ENCODE data around the gene PYURF. TPM values are rescaled to one million over a fixed set of nuclear protein-coding genes. Genes with fewer than 3 reads are reported as not detected.

Gene PYURF
- total and polyA plus RNA-seq, 9 of the 15 experiments (the other 6 are each of a cell fraction or from before 2014, with no cell fraction given), result 22.5 to 199 (median 108) TPM

- TF ChIP-seq, protein P1, sequence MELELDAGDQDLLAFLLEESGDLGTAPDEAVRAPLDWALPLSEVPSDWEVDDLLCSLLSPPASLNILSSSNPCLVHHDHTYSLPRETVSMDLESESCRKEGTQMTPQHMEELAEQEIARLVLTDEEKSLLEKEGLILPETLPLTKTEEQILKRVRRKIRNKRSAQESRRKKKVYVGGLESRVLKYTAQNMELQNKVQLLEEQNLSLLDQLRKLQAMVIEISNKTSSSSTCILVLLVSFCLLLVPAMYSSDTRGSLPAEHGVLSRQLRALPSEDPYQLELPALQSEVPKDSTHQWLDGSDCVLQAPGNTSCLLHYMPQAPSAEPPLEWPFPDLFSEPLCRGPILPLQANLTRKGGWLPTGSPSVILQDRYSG (tag; conservative IDR thresholded peaks at IDR 0.05; ENCODE audit: low read depth), result no peak
- TF ChIP-seq SIN3A (IDR thresholded peaks at IDR 0.05; ENCODE audit: borderline replicate concordance in 2 of 2, control insufficient read depth in 1 of 2, low read depth in 2 of 2, low read length in 2 of 2), result peak; percentile 77 to 85; a peak in 2 of 4 replicates
- TF ChIP-seq BMI1 (IDR thresholded peaks at IDR 0.05; ENCODE audit: low read length), result no peak
- no peak for TF ChIP-seq ZBTB49 (CRISPR knock-in tag; IDR thresholded peaks at IDR 0.05; ENCODE audit: borderline replicate concordance)
- TF ChIP-seq, protein P2, sequence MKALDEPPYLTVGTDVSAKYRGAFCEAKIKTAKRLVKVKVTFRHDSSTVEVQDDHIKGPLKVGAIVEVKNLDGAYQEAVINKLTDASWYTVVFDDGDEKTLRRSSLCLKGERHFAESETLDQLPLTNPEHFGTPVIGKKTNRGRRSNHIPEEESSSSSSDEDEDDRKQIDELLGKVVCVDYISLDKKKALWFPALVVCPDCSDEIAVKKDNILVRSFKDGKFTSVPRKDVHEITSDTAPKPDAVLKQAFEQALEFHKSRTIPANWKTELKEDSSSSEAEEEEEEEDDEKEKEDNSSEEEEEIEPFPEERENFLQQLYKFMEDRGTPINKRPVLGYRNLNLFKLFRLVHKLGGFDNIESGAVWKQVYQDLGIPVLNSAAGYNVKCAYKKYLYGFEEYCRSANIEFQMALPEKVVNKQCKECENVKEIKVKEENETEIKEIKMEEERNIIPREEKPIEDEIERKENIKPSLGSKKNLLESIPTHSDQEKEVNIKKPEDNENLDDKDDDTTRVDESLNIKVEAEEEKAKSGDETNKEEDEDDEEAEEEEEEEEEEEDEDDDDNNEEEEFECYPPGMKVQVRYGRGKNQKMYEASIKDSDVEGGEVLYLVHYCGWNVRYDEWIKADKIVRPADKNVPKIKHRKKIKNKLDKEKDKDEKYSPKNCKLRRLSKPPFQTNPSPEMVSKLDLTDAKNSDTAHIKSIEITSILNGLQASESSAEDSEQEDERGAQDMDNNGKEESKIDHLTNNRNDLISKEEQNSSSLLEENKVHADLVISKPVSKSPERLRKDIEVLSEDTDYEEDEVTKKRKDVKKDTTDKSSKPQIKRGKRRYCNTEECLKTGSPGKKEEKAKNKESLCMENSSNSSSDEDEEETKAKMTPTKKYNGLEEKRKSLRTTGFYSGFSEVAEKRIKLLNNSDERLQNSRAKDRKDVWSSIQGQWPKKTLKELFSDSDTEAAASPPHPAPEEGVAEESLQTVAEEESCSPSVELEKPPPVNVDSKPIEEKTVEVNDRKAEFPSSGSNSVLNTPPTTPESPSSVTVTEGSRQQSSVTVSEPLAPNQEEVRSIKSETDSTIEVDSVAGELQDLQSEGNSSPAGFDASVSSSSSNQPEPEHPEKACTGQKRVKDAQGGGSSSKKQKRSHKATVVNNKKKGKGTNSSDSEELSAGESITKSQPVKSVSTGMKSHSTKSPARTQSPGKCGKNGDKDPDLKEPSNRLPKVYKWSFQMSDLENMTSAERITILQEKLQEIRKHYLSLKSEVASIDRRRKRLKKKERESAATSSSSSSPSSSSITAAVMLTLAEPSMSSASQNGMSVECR (CRISPR knock-in tag; IDR thresholded peaks at IDR 0.05), result peak; percentile 88
- TF ChIP-seq ETV6 (IDR thresholded peaks at IDR 0.05; ENCODE audit: borderline replicate concordance in 1 of 2, low read depth in 2 of 2, low read length in 1 of 2), result no peak
- TF ChIP-seq ETV6 (CRISPR knock-in tag; IDR thresholded peaks at IDR 0.05; ENCODE audit: borderline replicate concordance), result 0 out of 2 replicates have a peak, but pooled peaks have one; percentile 12
- TF ChIP-seq GTF2F1 (IDR thresholded peaks at IDR 0.05; ENCODE audit: low read depth, low read length), result 0 out of 2 replicates have a peak, but pooled peaks have one; percentile 51
- 0 out of 2 replicates have a peak, but pooled peaks have one; percentile 37 for TF ChIP-seq ZNF134 (CRISPR knock-in tag; conservative IDR thresholded peaks at IDR 0.05)
- TF ChIP-seq SRF (CRISPR knock-in tag; IDR thresholded peaks at IDR 0.05), result no peak; a peak in 1 of 4 replicates
- TF ChIP-seq ETV5 (CRISPR knock-in tag; IDR thresholded peaks at IDR 0.05; ENCODE audit: low read depth), result peak; percentile 83
- peak; percentile 57 to 93; a peak in 2 of 4 replicates for TF ChIP-seq NONO (IDR thresholded peaks at IDR 0.05; ENCODE audit: low read depth in 2 of 2, low read length in 1 of 2)
- no peak for TF ChIP-seq ZBTB7A (IDR thresholded peaks at IDR 0.05; ENCODE audit: borderline replicate concordance, control insufficient read depth, low read depth, low read length)
- TF ChIP-seq NFIC (IDR thresholded peaks at IDR 0.05), result peak; percentile 38; the same call in 1 of the 2 replicates
- peak; percentile 63; the same call in 1 of the 2 replicates for TF ChIP-seq JUND (IDR thresholded peaks at IDR 0.05; ENCODE audit: borderline replicate concordance, low read depth, low read length)
- TF ChIP-seq JUND (tag; IDR thresholded peaks at IDR 0.05; ENCODE audit: borderline replicate concordance, low read depth, low read length), result no peak; the same call in 2 of the 3 replicates
- 0 out of 2 replicates have a peak, but pooled peaks have one; percentile 37 for TF ChIP-seq FOSL1 (tag; conservative IDR thresholded peaks at IDR 0.05)
- peak; percentile 31; the same call in 1 of the 2 replicates for TF ChIP-seq EGR1 (conservative IDR thresholded peaks at IDR 0.05)
Observed at GRCh38 chr4:88523325-88524129, at the start of gene PYURF (continued).

Measured in K562 (cell line).